ENCODE data around the gene FNDC3B.

FNDC3B gene

GRCh38 chr3:172405914-172406313 lies 366.5 kb downstream of the FNDC3B start:
- Histone ChIP-seq H3K4me2 (ENCODE audit: low read depth, low read length, poor library complexity, severe bottlenecking) (no peak overlapping the region), H3K9ac (ENCODE audit: low read length) (no peak overlapping the region), H3K9me2 (replicated peaks; ENCODE audit: insufficient read depth, low read length) (no peaks in the 10 kb centered on the region), H4K20me1 (ENCODE audit: low read depth, low read length) (no peaks in the 10 kb centered on the region), H2AFZ (ENCODE audit: low read depth, low read length, severe bottlenecking) (no peak overlapping the region), H3K4me3 (ENCODE audit: insufficient read depth, low read length, poor library complexity, severe bottlenecking) (no peak overlapping the region), H3K36me3 (ENCODE audit: low read length) (no peaks in the 10 kb centered on the region), H3K27ac (ENCODE audit: low read depth, low read length) (no peak overlapping the region), H3F3A (ENCODE audit: insufficient read depth) (no peaks in the 10 kb centered on the region), H3K9me3 (ENCODE audit: insufficient read depth, low read length) (no peaks in the 10 kb centered on the region), H3K27me3 (ENCODE audit: low read length) (no peaks in the 10 kb centered on the region), H3K79me2 (ENCODE audit: insufficient read depth, low read length) (no peaks in the 10 kb centered on the region)
- TF ChIP-seq EZH2phosphoT487 (conservative IDR thresholded peaks at IDR 0.05; ENCODE audit: low read length), result no peak
- TF ChIP-seq, protein P1, sequence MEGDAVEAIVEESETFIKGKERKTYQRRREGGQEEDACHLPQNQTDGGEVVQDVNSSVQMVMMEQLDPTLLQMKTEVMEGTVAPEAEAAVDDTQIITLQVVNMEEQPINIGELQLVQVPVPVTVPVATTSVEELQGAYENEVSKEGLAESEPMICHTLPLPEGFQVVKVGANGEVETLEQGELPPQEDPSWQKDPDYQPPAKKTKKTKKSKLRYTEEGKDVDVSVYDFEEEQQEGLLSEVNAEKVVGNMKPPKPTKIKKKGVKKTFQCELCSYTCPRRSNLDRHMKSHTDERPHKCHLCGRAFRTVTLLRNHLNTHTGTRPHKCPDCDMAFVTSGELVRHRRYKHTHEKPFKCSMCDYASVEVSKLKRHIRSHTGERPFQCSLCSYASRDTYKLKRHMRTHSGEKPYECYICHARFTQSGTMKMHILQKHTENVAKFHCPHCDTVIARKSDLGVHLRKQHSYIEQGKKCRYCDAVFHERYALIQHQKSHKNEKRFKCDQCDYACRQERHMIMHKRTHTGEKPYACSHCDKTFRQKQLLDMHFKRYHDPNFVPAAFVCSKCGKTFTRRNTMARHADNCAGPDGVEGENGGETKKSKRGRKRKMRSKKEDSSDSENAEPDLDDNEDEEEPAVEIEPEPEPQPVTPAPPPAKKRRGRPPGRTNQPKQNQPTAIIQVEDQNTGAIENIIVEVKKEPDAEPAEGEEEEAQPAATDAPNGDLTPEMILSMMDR (IDR thresholded peaks at IDR 0.05; ENCODE audit: insufficient read depth, low read length, poor library complexity, severe bottlenecking), result no peak

GRCh38 chr3:172407872-172408271 lies 368.5 kb downstream of the FNDC3B start:
- H3K9ac ChIP-seq (ENCODE audit: low read length), result no peak overlapping the region
- H3K27me3 ChIP-seq (ENCODE audit: low read length), result no peaks in the 10 kb centered on the region
- no peaks in the 10 kb centered on the region for H3K9me2 ChIP-seq (replicated peaks; ENCODE audit: insufficient read depth, low read length)
- H3K4me2 ChIP-seq (ENCODE audit: low read depth, low read length, poor library complexity, severe bottlenecking), result no peak overlapping the region
- H3K9me3 ChIP-seq (ENCODE audit: insufficient read depth, low read length), result no peaks in the 10 kb centered on the region
- no peaks in the 10 kb centered on the region for H3K36me3 ChIP-seq (ENCODE audit: low read length)
- TF ChIP-seq, protein P1 (IDR thresholded peaks at IDR 0.05; ENCODE audit: insufficient read depth, low read length, poor library complexity, severe bottlenecking), result no peak
- no peak for TF ChIP-seq EZH2phosphoT487 (conservative IDR thresholded peaks at IDR 0.05; ENCODE audit: low read length)
- H3K79me2 ChIP-seq (ENCODE audit: insufficient read depth, low read length), result no peaks in the 10 kb centered on the region
- no peaks in the 10 kb centered on the region for H4K20me1 ChIP-seq (ENCODE audit: low read depth, low read length)
- H3F3A ChIP-seq (ENCODE audit: insufficient read depth), result no peaks in the 10 kb centered on the region
- H3K27ac ChIP-seq (ENCODE audit: low read depth, low read length), result no peak overlapping the region
- no peak overlapping the region for H2AFZ ChIP-seq (ENCODE audit: low read depth, low read length, severe bottlenecking)
- no peak overlapping the region for H3K4me3 ChIP-seq (ENCODE audit: insufficient read depth, low read length, poor library complexity, severe bottlenecking)

GRCh38 chr3:172410702-172411477 lies 371.5 kb downstream of the FNDC3B start:
- H4K20me1 ChIP-seq (ENCODE audit: low read depth, low read length), result no peaks in the 10 kb centered on the region
- H3F3A ChIP-seq (ENCODE audit: insufficient read depth), result no peaks in the 10 kb centered on the region
- no peaks in the 10 kb centered on the region for H3K27me3 ChIP-seq (ENCODE audit: low read length)
- H3K4me2 ChIP-seq (ENCODE audit: low read depth, low read length, poor library complexity, severe bottlenecking), result no peak overlapping the region
- no peaks in the 10 kb centered on the region for H3K9me3 ChIP-seq (ENCODE audit: insufficient read depth, low read length)
- no peak overlapping the region for H3K4me3 ChIP-seq (ENCODE audit: insufficient read depth, low read length, poor library complexity, severe bottlenecking)
- H3K27ac ChIP-seq (ENCODE audit: low read depth, low read length), result no peak overlapping the region
- H3K9ac ChIP-seq (ENCODE audit: low read length), result no peak overlapping the region
- no peaks in the 10 kb centered on the region for H3K9me2 ChIP-seq (replicated peaks; ENCODE audit: insufficient read depth, low read length)
- H3K36me3 ChIP-seq (ENCODE audit: low read length), result no peaks in the 10 kb centered on the region
- TF ChIP-seq, protein P1 (IDR thresholded peaks at IDR 0.05; ENCODE audit: insufficient read depth, low read length, poor library complexity, severe bottlenecking), result no peak
- no peak for TF ChIP-seq EZH2phosphoT487 (conservative IDR thresholded peaks at IDR 0.05; ENCODE audit: low read length)
- H3K79me2 ChIP-seq (ENCODE audit: insufficient read depth, low read length), result no peaks in the 10 kb centered on the region
- no peak overlapping the region for H2AFZ ChIP-seq (ENCODE audit: low read depth, low read length, severe bottlenecking)

All from SU-DHL-6 (cell line).